ENCODE data around the gene DNAH2.

Gene DNAH2

GRCh38 chr17:7825206-7825990, 107.9 kb downstream of the DNAH2 start:
- no peak for DNase-seq

- no peak for DNase-seq
These were observed 113.1 kb downstream of the DNAH2 start for GRCh38 chr17:7830616-7831015.

- no peak for DNase-seq
These were observed 113.7 kb downstream of the DNAH2 start for GRCh38 chr17:7831233-7831632.

- DNase-seq, result no peak
These were observed 114.9 kb downstream of the DNAH2 start for GRCh38 chr17:7832431-7832830.

- DNase-seq, result no peak
These were observed 115.7 kb downstream of the DNAH2 start for GRCh38 chr17:7833011-7833794.

- DNase-seq, result peak; percentile 86
These were observed 116.4 kb downstream of the DNAH2 start, which contains the start of gene KDM6B for GRCh38 chr17:7833795-7834541. Gene KDM6B, plus strand, starts transcription at chr17:7834217. Its CDS starts 11,338 bp downstream, at chr17:7845555.

GRCh38 chr17:7834542-7834956, 117.0 kb downstream of the DNAH2 start:
- no peak for DNase-seq

- peak; percentile 93 for DNase-seq
These were observed 117.6 kb downstream of the DNAH2 start for GRCh38 chr17:7834957-7835813.

- peak; percentile 49 for DNase-seq
These were observed 118.5 kb downstream of the DNAH2 start for GRCh38 chr17:7835814-7836595.

GRCh38 chr17:7836596-7837407, 119.3 kb downstream of the DNAH2 start:
- DNase-seq, result peak; percentile 88

GRCh38 chr17:7837408-7838088, 120.0 kb downstream of the DNAH2 start:
- no peak for DNase-seq

GRCh38 chr17:7838090-7839075, 120.8 kb downstream of the DNAH2 start:
- DNase-seq, result peak; percentile 27

- no peak for DNase-seq
These were observed 121.8 kb downstream of the DNAH2 start for GRCh38 chr17:7839190-7839875.

- DNase-seq, result peak; percentile 52
These were observed 122.3 kb downstream of the DNAH2 start for GRCh38 chr17:7839876-7840261.

- DNase-seq, result no peak
These were observed 122.9 kb downstream of the DNAH2 start for GRCh38 chr17:7840441-7840840.

- DNase-seq, result no peak
These were observed 123.3 kb downstream of the DNAH2 start for GRCh38 chr17:7840875-7841274.

GRCh38 chr17:7841396-7841914, 123.9 kb downstream of the DNAH2 start:
- DNase-seq, result peak; percentile 78

GRCh38 chr17:7841915-7842379, 124.4 kb downstream of the DNAH2 start:
- DNase-seq, result peak; percentile 73

Data from HCEC 1CT (cell line).